IPS DF 19.7 (cell line): ENCODE measurements around the gene STARD5.
"Not testable (repeated sequence)": the region's sequence is repeated elsewhere in the genome, so short reads cannot be mapped to it uniquely, and the experiment has no call there.

Experiments used
- DNase-seq: peaks from one replicate; pipeline ENCODE4 v3.0.0-alpha.2; 2013; ENCODE audit warnings: low read depth, low spot score

The STARD5 gene, protein sequence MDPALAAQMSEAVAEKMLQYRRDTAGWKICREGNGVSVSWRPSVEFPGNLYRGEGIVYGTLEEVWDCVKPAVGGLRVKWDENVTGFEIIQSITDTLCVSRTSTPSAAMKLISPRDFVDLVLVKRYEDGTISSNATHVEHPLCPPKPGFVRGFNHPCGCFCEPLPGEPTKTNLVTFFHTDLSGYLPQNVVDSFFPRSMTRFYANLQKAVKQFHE

GRCh38 chr15:81323944-81324881, at the start of gene STARD5:
STARD5 (minus strand) TSS chr15:81324141; CDS start chr15:81324099, 42 bp downstream.
- peak; percentile 85 for DNase-seq

GRCh38 chr15:81373176-81373575, 49.2 kb upstream of the STARD5 start:
- DNase-seq, result no peak

GRCh38 chr15:81372575-81372974, 48.6 kb upstream of the STARD5 start:
- no peak for DNase-seq

DNA sequence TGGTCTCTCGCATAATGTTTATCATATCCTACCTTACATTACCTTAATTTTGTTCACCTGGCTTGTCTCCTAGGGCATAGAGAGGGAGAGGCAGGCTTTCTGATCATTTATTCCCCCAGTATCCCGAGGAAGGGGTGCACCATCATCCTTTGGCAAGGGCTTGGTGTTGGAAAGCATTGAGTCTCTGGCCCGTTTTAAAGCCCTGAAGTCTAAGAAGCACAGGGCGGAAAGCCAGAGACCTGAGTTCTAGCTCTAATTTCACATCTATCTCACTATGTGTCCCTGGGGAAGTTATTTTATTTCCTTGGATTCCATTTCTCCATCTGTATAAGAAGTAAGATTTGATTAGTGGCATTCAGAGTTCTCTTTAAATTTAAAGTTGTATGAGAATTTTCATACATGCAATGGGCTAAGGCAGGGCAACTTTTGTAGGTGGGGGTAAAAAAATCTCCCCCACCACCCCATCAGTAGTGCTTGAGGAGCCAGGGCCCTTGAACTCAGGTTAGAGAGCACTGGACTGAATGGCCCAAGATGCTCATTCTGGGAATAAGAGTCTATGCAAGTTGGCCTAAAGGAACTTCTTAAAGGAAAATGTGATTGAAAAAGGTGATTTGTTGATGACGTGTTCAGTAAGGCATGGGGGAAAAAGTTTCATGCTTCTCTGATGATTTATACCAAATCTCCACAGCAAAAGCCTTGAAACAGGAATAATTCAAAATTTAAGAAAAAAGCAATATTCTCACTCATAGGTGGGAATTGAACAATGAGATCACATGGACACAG, 40.0 kb upstream of the STARD5 start:
- DNase-seq, result no peak

- no peak for DNase-seq
These were observed 39.3 kb upstream of the STARD5 start for GRCh38 chr15:81363276-81363675.

- no peak for DNase-seq
These were observed 38.8 kb upstream of the STARD5 start for GRCh38 chr15:81362790-81363189.

- DNase-seq, result no peak
These were observed 38.0 kb upstream of the STARD5 start for GRCh38 chr15:81361891-81362290.

DNA sequence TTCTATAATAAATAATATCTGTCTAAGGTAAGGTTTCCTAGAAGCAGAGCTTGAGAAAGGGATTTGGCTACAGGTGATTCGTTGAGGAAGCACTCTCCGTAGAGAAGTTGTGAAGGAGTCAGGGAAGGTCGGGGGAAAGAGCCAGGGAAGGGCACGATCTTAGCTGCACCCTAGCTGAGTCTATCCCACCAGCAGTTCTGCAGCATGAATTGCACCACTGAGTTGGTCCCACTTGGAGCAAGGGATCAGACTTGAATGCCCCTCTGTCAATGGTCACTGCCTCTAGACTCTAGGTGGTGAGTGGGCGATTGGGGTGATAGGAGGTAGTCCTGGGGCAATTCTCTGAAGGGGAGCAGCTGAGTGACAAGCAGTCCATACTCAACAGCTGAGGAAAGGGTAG, 36.5 kb upstream of the STARD5 start:
- no peak for DNase-seq

DNA sequence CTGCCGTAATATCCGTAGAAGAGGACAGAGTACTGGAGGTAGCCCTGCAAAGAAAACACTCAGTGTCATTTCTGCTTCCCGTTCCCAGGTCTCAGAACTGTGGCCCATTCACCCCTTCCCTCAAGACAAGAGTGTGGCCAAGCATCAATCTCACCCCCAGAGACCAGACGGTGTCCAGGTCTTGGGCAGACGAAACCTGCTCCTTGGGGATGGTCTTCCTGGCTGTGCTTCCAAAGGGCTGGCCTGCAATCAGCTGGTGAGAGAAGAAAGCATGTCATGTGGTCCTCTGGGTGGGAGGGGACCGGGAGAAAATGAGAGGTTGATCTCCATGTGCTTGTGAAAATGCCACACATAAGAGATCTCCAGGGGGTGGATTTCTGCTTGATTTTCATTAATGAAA, 34.3 kb upstream of the STARD5 start:
- DNase-seq, result no peak

- DNase-seq, result no peak
These were observed 33.3 kb upstream of the STARD5 start for GRCh38 chr15:81357180-81357686.

- DNase-seq, result no peak
These were observed 32.3 kb upstream of the STARD5 start for GRCh38 chr15:81356252-81356651.

DNA sequence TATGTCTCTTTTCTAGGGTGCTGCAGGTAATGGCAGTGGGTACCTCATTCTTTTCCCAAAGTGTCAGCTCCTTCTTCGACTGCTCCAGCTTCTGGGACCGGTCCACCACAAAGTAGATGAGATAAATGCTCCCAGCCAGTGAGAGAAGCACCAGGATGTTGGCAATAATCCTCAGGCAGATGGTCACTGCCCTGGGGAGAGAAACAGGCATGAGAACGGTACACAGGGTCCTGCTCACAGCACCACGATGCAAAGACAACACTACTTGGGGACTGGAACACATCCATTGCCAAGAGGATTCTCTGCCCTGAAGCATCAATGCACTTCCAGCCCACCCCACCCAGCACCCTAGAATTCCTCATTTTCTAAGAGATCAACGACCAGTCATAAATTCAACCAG, 27.7 kb upstream of the STARD5 start:
- DNase-seq, result no peak

DNA sequence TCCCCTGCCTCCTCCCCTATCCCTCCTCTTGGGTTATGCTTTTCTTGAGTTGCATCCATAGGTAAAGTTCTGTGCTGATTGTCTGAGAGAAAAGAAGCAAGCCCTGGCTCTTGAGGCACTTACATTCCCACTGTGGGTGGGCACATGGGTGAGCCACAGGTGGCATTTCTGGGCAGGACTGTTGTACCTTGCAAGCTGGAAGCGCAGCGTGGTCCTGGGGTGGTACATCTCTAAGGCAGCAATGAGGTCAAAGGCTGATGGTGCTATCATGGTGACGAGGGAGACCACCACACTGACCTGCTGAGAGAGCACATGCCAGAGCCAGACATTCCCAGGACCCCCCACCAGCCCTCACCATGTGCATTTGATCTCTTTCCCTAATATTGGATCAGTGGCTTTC, 25.3 kb upstream of the STARD5 start:
- no peak for DNase-seq

DNA sequence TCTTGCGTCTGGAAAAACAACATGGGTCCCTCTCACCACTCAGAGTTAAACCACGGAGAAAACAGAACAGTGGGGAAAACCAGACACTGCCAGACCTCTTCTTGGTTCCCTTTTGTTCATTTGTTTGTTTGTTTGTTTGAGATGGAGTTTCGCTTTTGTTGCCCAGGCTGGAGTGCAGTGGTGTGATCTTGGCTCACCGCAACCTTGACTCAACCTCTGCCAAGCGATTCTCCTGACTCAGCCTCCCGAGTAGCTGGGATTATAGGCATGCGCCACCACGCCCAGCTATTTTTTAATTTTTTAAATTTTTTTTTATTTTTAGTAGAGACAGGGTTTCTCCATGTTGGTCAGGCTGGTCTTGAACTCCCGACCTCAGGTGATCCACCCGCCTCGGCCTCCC, 24.8 kb upstream of the STARD5 start:
- DNase-seq, result not testable (repeated sequence)

GRCh38 chr15:81347910-81348309, 24.0 kb upstream of the STARD5 start:
- DNase-seq, result no peak

DNA sequence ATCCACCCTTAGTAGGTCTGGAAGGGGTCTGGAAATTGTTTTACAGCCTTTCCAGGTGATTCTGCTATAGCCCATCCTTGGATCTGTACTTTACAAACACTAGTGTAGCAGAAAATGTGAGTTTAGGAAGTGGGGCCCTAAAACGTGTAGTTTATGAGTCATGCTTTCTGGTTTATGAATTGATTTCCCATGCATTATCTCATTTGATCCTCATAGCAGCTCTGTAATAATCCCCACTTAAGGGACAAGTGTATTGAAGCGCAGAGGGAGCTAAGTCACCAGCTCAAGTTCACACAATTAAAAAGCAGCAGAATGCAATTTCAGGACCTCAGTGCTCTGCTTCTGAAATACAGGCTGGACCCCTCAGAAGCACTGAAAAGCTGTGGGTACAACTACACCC, 22.7 kb upstream of the STARD5 start:
- no peak for DNase-seq

DNA sequence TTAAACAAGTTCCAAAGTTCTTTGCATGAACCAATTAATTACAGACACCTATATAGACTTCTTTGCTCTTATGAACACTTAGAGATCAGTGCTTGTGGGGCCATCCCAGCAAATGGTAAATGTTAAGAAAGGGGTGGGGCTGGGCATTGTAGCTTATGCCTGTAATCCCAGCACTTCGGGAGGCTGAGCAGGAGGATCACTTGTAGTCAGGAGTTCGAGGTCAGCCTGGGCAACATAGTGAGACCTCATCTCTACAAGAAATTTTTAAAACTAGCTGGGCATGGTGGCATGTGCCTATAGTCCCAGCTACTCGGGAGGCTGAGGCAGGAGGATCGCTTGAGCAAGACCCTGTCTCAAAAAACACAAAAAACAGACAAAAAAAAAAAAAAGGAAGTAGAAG, 19.4 kb upstream of the STARD5 start:
- no peak for DNase-seq

DNA sequence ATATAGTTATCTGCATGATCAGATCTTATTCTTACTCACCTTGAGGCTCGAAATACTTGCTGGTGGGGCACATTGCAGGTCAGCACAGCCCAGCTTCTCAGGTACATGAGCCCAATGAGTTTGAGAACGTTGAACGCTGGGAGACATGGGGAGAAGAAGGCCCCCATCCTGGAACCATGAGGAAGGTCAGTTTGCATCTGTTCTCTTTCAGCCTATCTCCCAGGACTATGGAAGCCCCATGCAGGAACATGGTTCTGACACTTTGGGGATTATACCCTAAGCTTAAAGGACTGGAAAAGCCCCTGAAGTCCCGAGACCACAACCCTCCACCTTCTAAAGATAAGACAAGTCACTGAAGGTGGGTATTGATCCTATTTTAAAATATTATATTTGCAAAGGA, 17.4 kb upstream of the STARD5 start:
- no peak for DNase-seq

- DNase-seq, result no peak
These were observed 15.9 kb upstream of the STARD5 start for GRCh38 chr15:81339851-81340250.

- DNase-seq, result no peak
These were observed 15.4 kb upstream of the STARD5 start for GRCh38 chr15:81339321-81339720.

DNA sequence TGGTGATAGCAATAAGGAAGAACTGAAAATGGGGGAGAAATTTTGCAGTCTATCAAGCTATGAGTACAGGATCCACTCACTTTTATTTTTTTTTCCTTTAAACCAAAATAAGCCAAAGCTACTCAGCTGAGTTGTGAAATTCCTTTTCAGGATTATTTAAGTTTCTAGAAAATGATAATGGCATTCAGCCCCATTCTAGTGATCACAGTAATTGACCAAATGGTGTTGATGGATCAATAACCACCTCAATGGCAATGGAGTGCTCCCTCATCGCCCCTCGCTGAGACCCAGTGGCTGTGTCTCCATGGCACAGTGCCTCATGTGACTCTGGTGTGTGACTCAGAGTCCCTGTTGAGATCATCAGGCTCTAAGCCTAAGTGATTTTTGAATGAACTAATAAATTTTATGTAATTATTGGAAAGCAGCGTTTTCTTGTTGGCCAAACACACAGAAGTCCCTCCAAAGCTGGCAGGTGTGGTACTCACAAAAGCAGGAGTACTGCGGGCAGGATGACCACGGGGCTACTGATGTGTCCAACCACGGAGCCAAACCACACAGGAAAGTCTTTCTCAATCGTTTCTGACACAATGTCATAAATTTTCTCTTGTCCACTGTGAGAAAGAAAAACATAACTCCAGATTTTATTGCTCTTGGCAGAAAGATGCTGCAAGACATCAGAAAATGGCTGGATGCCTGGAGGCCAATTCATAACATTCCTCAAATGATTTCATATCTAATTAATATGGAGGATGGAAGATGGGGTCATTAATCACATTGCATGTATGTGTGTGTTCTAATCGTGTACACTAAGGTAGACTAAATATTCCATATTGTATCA, 14.4 kb upstream of the STARD5 start:
- DNase-seq, result no peak
